HG02884 (cell line): ENCODE data around the gene TWNK.

Experiments
- ATAC-seq: cut with Tn5 transposase; IDR thresholded peaks from one replicate; pipeline ENCODE4 v1.9.1; 2021; ENCODE audit warnings: mild to moderate bottlenecking, moderate library complexity; ENCODE audit not compliant: unreplicated experiment

TWNK gene

GRCh38 chr10:101010329-101010728 is 23.0 kb downstream of the TWNK start:
- no peak for ATAC-seq

GRCh38 chr10:101011517-101012423 is 24.4 kb downstream of the TWNK start:
- ATAC-seq = no peak

- ATAC-seq = no peak
Measured at GRCh38 chr10:101012525-101013364, 25.4 kb downstream of the TWNK start.

GRCh38 chr10:101013365-101013825 is 26.1 kb downstream of the TWNK start:
- no peak for ATAC-seq

- no peak for ATAC-seq
Measured at GRCh38 chr10:101014230-101014884, 27.0 kb downstream of the TWNK start.

- ATAC-seq = no peak
Measured at GRCh38 chr10:101014966-101015581, 27.7 kb downstream of the TWNK start.

- no peak for ATAC-seq
Measured at GRCh38 chr10:101015582-101015973, 28.2 kb downstream of the TWNK start.

- ATAC-seq = no peak
Measured at GRCh38 chr10:101016814-101017213, 29.5 kb downstream of the TWNK start.

- ATAC-seq = no peak
Measured at GRCh38 chr10:101018118-101018599, 30.8 kb downstream of the TWNK start.

- ATAC-seq = no peak
Measured at GRCh38 chr10:101018600-101019439, 31.5 kb downstream of the TWNK start.

GRCh38 chr10:101019440-101019703 is 32.0 kb downstream of the TWNK start:
- no peak for ATAC-seq

- no peak for ATAC-seq
Measured at GRCh38 chr10:101020427-101021075, 33.2 kb downstream of the TWNK start.

- ATAC-seq = no peak
Measured at GRCh38 chr10:101021239-101021638, 33.9 kb downstream of the TWNK start.

GRCh38 chr10:101021692-101022251 is 34.4 kb downstream of the TWNK start:
- ATAC-seq = no peak

GRCh38 chr10:101022967-101023705 is 35.8 kb downstream of the TWNK start:
- ATAC-seq = no peak

- ATAC-seq = no peak
Measured at GRCh38 chr10:101027106-101027720, 39.9 kb downstream of the TWNK start.

GRCh38 chr10:101028446-101029337 is 41.3 kb downstream of the TWNK start:
- no peak for ATAC-seq
